Thoracic aorta (tissue), 2 donors: Measurements from ENCODE around the gene PIGBOS1. TPM values are rescaled to one million over a fixed set of nuclear protein-coding genes. Genes with fewer than 3 reads are reported as not detected.

ENCODE experiments used
- ATAC-seq: fragments of 150-250 bp; one replicate; pipeline ENCODE4 v1.8.0; 2017; ENCODE audit warnings: low read depth; ENCODE audit not compliant: insufficient number of reproducible peaks, low FRiP score
- DNase-seq: peaks from one replicate; pipeline ENCODE4 v3.0.0-alpha.2; 2020; ENCODE audit warnings: low spot score
- H3K27ac ChIP-seq, 2 donors: fragments of 200-600 bp; sonication (generic); 1 replicate in 1 of 2; 2 replicates in 1 of 2; pipeline ENCODE4 v1.5.1; 2016; ENCODE audit warnings: mild to moderate bottlenecking in 2 of 2, moderate library complexity in 2 of 2
- H3K27me3 ChIP-seq: fragments of 200-600 bp; sonication (generic); replicated peaks from 2 replicates; pipeline ENCODE4 v1.6.0; 2016; ENCODE audit warnings: mild to moderate bottlenecking; ENCODE audit not compliant: insufficient read depth
- H3K36me3 ChIP-seq: fragments of 200-600 bp; sonication (generic); one replicate; pipeline ENCODE4 v1.5.1; 2016
- H3K4me1 ChIP-seq, 2 donors: fragments of 200-600 bp; sonication (generic); 1 replicate in 1 of 2; 2 replicates in 1 of 2; pipeline versions ENCODE4 v1.5.1 to v1.6.0; 2016; ENCODE audit warnings: low read depth in 2 of 2, mild to moderate bottlenecking in 1 of 2; ENCODE audit not compliant: control insufficient read depth in 1 of 2
- H3K4me3 ChIP-seq: fragments of 200-600 bp; sonication (generic); 2 replicates; pipeline ENCODE4 v1.5.1; 2016; ENCODE audit warnings: mild to moderate bottlenecking
- H3K9me3 ChIP-seq: fragments of 200-600 bp; sonication (generic); 2 replicates; pipeline ENCODE4 v1.5.1; 2016
- total RNA-seq, 2 donors: library from RNA; depleted of rRNA; stranded (reverse); fragments of >200 nt; gene quantifications; one replicate each; pipeline versions ENCODE4 v1.1.0 to v1.2.3, GENCODE V29; 2016
- TF ChIP-seq, protein P1 (sequence below): fragments of 200-600 bp; sonication (generic); IDR thresholded peaks from one replicate; pipeline ENCODE4 v1.5.1; 2019; ENCODE audit warnings: antibody characterized with exemption

Gene PIGBOS1
- total RNA-seq, 2 donors from 2014 or later: 5.8 to 20.2 TPM

DNA sequence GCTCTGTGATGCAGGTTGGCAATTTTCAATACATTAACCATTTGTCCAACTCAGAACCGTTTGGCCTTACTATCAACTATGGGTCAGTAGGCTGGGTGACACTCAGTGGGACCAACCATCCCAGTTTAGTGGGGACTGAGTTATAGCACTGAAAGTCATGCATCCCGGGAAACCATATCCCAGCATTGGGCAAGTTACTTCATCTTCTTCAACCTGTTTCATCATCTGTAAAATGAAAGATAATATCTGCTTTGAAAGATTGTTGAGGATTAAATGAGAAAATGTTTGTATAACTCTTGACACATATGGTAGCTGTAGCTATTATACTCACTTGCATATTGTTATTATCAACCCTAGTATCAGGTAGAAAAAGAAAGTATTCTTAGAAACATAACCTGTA lies 41.2 kb downstream of the PIGBOS1 start:
- Histone ChIP-seq H3K36me3 (no peaks in the 10 kb centered on the region), H3K9me3 (no peaks in the 10 kb centered on the region), H3K4me1 (peaks cover 16 to 27% of the 10 kb centered on the region in 2 donors), H3K4me3 (no peak overlapping the region), H3K27ac (no peak overlapping the region), H3K27me3 (no peaks in the 10 kb centered on the region)
- ATAC-seq (no peak), DNase-seq (no peak)
- TF ChIP-seq, protein P1, sequence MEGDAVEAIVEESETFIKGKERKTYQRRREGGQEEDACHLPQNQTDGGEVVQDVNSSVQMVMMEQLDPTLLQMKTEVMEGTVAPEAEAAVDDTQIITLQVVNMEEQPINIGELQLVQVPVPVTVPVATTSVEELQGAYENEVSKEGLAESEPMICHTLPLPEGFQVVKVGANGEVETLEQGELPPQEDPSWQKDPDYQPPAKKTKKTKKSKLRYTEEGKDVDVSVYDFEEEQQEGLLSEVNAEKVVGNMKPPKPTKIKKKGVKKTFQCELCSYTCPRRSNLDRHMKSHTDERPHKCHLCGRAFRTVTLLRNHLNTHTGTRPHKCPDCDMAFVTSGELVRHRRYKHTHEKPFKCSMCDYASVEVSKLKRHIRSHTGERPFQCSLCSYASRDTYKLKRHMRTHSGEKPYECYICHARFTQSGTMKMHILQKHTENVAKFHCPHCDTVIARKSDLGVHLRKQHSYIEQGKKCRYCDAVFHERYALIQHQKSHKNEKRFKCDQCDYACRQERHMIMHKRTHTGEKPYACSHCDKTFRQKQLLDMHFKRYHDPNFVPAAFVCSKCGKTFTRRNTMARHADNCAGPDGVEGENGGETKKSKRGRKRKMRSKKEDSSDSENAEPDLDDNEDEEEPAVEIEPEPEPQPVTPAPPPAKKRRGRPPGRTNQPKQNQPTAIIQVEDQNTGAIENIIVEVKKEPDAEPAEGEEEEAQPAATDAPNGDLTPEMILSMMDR: no peak

DNA sequence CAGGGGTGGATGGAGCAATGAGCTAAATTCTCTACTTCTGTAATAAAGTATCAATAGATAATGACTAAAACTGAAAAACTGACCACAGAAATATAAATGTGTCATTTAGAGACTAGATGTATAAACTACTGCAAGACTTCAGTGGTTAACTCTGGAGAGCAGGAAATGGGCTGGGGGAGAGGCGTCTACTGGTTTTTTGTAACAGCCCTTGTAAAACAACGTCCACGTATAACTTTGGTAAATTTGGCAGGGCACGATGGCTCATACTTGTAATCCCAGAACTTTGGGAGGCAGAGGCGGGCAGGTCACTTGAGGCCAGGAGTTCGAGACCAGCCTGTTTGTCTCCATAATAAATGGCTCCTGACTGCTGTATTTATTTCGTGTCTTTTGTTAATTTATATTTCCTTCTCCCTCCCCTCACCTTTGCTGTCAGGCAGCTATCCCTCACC lies 41.8 kb downstream of the PIGBOS1 start:
- H3K4me1 ChIP-seq: peaks cover 10 to 22% of the 10 kb centered on the region in 2 donors
- DNase-seq (no peak), ATAC-seq (no peak)
- no peak overlapping the region for H3K27ac ChIP-seq
- H3K27me3 ChIP-seq: no peaks in the 10 kb centered on the region
- no peaks in the 10 kb centered on the region for H3K36me3 ChIP-seq
- no peak overlapping the region for H3K4me3 ChIP-seq
- TF ChIP-seq, protein P1: no peak
- H3K9me3 ChIP-seq: no peaks in the 10 kb centered on the region

DNA sequence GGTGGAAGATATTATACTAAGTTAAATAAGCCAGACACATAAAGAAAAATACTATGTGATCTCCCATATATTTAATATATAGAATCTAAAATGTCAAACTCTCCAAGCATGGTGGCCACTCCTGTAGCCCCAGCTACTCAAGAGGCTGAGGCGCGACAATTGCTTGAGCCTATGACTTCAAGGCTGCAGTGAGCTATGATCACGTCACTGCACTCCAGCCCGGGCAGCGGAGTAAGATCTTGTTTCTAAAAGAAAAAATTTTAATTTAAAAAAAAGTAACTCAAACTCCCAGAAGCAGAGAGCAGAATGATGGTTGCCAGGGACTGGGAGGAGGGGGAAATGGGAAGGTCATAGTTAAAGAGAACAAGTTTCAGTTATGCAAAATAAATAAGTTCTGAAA lies 42.6 kb downstream of the PIGBOS1 start:
- Histone ChIP-seq H3K9me3 (no peaks in the 10 kb centered on the region), H3K27ac (no peak overlapping the region), H3K4me3 (no peak overlapping the region), H3K4me1 (peaks cover 6 to 13% of the 10 kb centered on the region in 2 donors), H3K36me3 (no peaks in the 10 kb centered on the region), H3K27me3 (no peaks in the 10 kb centered on the region)
- ATAC-seq (no peak), DNase-seq (no peak)
- TF ChIP-seq, protein P1: no peak

DNA sequence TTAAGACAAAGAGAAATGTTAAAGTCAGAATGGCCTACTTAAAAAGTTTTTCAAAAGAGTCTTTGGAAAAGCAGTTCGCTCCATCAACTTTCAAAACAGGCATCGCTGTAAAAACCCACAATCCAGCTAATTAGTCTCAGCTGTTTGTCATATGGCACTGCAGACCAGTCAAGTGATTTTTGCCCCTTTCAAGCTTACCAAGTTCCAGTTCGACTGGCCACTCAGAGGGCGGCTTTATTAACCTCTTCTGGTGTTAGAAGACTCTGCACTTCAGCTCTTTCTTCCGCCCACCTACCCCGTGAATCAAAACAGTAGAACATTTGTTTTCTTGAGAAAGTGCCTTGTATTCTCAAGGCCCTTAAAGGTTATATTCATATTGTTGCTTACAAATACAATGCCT lies 48.6 kb downstream of the PIGBOS1 start:
- Histone ChIP-seq H3K36me3 (no peaks in the 10 kb centered on the region), H3K27ac (no peak overlapping the region), H3K27me3 (no peaks in the 10 kb centered on the region), H3K9me3 (no peaks in the 10 kb centered on the region), H3K4me1 (no peaks in the 10 kb centered on the region), H3K4me3 (no peak overlapping the region)
- TF ChIP-seq, protein P1: no peak
- DNase-seq (no peak), ATAC-seq (no peak)

DNA sequence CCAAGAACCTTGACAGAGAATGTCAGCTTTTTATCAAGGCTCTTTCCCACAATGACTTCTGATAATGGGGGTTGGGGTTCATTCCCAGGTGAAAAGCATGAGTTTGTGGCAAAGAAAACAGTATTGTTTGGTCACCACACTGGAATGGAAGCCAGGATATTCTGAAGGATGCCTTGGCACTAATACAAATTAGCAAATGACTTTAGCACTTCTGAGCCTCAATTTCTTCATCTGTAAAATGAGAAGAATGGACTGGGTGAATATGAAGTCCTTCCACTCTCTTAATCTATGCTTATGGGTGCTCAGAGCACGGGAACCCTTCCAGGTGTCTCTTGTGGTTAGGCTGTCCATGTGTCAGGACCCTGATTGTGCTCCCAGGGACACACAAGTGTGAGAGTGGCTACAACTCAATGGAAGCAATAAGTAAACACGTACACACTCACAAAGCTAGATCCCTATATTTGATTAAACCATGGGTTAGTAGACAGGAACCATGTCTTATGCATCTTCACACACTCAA lies 50.7 kb downstream of the PIGBOS1 start:
- ATAC-seq (no peak), DNase-seq (no peak)
- no peak overlapping the region for H3K27ac ChIP-seq
- H3K4me3 ChIP-seq: no peak overlapping the region
- H3K9me3 ChIP-seq: no peaks in the 10 kb centered on the region
- no peaks in the 10 kb centered on the region for H3K27me3 ChIP-seq
- H3K4me1 ChIP-seq: no peaks in the 10 kb centered on the region
- TF ChIP-seq, protein P1: no peak
- no peaks in the 10 kb centered on the region for H3K36me3 ChIP-seq
